H1 (cell line): ENCODE measurements around the gene ACVRL1. TPM values are rescaled to one million over a fixed set of nuclear protein-coding genes. Genes with fewer than 3 reads are reported as not detected.

ENCODE experiments used
- CHD7 ChIP-seq: fragments of 300-600 bp; sonication (generic); IDR thresholded peaks from 2 replicates; pipeline ENCODE4 v1.7.1; 2012; ENCODE audit warnings: low read length, moderate library complexity, mild to moderate bottlenecking, inconsistent platforms; ENCODE audit not compliant: insufficient replicate concordance
- polyA plus RNA-seq, 7 experiments: library from polyadenylated mRNA; depleted of rRNA in 3 of 7; stranded (reverse) in 5 of 7; unstranded in 2 of 7; fragments of >200 nt in 5 of 7; fragments of 200-250 nt in 2 of 7; gene quantifications; 1 replicate in 5 of 7; 2 replicates in 1 of 7; 4 replicates in 1 of 7; pipeline versions ENCODE4 v1.2.1 to v1.2.3, GENCODE V29; 2011 to 2013; ENCODE audit warnings: missing spikeins in 2 of 7, mixed read lengths in 2 of 7
- total RNA-seq: library from RNA; stranded (reverse); fragmentation: NEBNext Ultra II Directional; extraction: Animal tissue kit (Norgen Biotek cat#: 25700); gene quantifications from 2 replicates; pipeline ENCODE4 v1.2.1, GENCODE V29; 2021

The ACVRL1 gene
- total and polyA plus RNA-seq, 2 of the 8 experiments (the other 6 are each of a cell fraction or from before 2014, with no cell fraction given), result 0.09 to 0.35 TPM

GRCh38 chr12:51890511-51891171, 16.7 kb upstream of the ACVRL1 start (continued):
- no peak for TF ChIP-seq CHD7
